Endothelial cell of umbilical vein (primary cell): ENCODE measurements around the gene EFHC1. TPM values are rescaled to one million over a fixed set of nuclear protein-coding genes. Genes with fewer than 3 reads are reported as not detected.

Experiments
- BruUV-seq: library from RNA; stranded (reverse); fragments of 400-500 nt; replicated peaks from 2 replicates; lab custom pipeline; 2021; lab: Mats Ljungman, UMichigan
- CTCF ChIA-PET: fragments of 300-600, 350-600 bp; sonication (Branson Sonifier 250); formaldehyde crosslinking; loops from one replicate; lab custom pipeline; 2021; ENCODE audit warnings: antibody characterized with exemption, inconsistent platforms; lab: Charles Lee
- POLR2A ChIA-PET: fragments of 300-600, 350-600 bp; sonication (Branson Sonifier 250); formaldehyde crosslinking; loops from one replicate; lab custom pipeline; 2021; ENCODE audit warnings: antibody characterized with exemption, inconsistent platforms; lab: Charles Lee
- DNase-seq: peaks from one replicate; pipeline ENCODE4 v3.0.0-alpha.2; 2011; ENCODE audit warnings: low read depth, low spot score
- FAIRE-seq: peaks from 2 replicates; lab custom pipeline; 2011; peaks lifted over from hg19 to GRCh38; lab: Jason Lieb, UNC
- H2AFZ ChIP-seq: 2 replicates; pipeline ENCODE4 v1.6.0; 2012; ENCODE audit warnings: low read depth, low read length, control low read depth, inconsistent platforms
- H3K27ac ChIP-seq: 2 replicates; pipeline ENCODE4 v1.5.1; 2011; ENCODE audit warnings: low read depth, mild to moderate bottlenecking, control low read depth, low read length, moderate library complexity; ENCODE audit not compliant: insufficient read depth
- H3K27me3 ChIP-seq, 2 experiments: 2 replicates each; pipeline versions ENCODE4 v1.6.0 to v1.6.1; 2011; ENCODE audit warnings: low read length in 2 of 2, mixed read lengths in 1 of 2; ENCODE audit not compliant: control insufficient read depth in 2 of 2, insufficient read depth in 2 of 2
- H3K36me3 ChIP-seq, 2 experiments: 2 replicates in 1 of 2; 3 replicates in 1 of 2; pipeline ENCODE4 v1.5.1; 2011; ENCODE audit warnings: low read length in 2 of 2, mild to moderate bottlenecking in 1 of 2, moderate library complexity in 1 of 2; ENCODE audit not compliant: control insufficient read depth in 2 of 2, insufficient read depth in 2 of 2; ENCODE audit errors: extremely low read depth in 1 of 2
- H3K4me1 ChIP-seq: 3 replicates; pipeline ENCODE4 v1.5.1; 2011; ENCODE audit warnings: mild to moderate bottlenecking, low read length; ENCODE audit not compliant: control insufficient read depth, insufficient read depth; ENCODE audit errors: extremely low read depth
- H3K4me2 ChIP-seq: 2 replicates; pipeline ENCODE4 v1.6.1; 2011; ENCODE audit warnings: low read length, control low read depth, mixed read lengths; ENCODE audit not compliant: insufficient read depth
- H3K4me3 ChIP-seq, 3 experiments: fragments of 200-600 bp in 1 of 3; sonication (generic), shearing (Covaris generic) in 1 of 3; replicated peaks in 1 of 3; 2 replicates each; pipeline ENCODE4 v1.5.1; 2011 to 2016; ENCODE audit warnings: control low read depth in 3 of 3, low read length in 3 of 3, mild to moderate bottlenecking in 2 of 3, inconsistent platforms in 1 of 3, low read depth in 1 of 3, moderate library complexity in 1 of 3; ENCODE audit not compliant: insufficient read depth in 1 of 3
- H3K79me2 ChIP-seq: 2 replicates; pipeline ENCODE4 v1.6.0; 2012; ENCODE audit warnings: low read length, inconsistent platforms; ENCODE audit not compliant: control insufficient read depth, insufficient read depth
- H3K9ac ChIP-seq: replicated peaks from 2 replicates; pipeline ENCODE3; 2011; ENCODE audit warnings: low read length, control low read depth; ENCODE audit not compliant: insufficient read depth; ENCODE audit errors: extremely low read depth
- H3K9me1 ChIP-seq: replicated peaks from 3 replicates; pipeline ENCODE4 v1.6.0; 2011; ENCODE audit warnings: mild to moderate bottlenecking, low read length; ENCODE audit not compliant: control insufficient read depth, insufficient read depth; ENCODE audit errors: extremely low read depth
- H3K9me3 ChIP-seq: replicated peaks from 2 replicates; pipeline ENCODE4 v1.5.1; 2012; ENCODE audit warnings: low read length, inconsistent platforms; ENCODE audit not compliant: control insufficient read depth, insufficient read depth
- H4K20me1 ChIP-seq: replicated peaks from 2 replicates; pipeline ENCODE3; 2011; ENCODE audit warnings: mild to moderate bottlenecking, low read length; ENCODE audit not compliant: control insufficient read depth, insufficient read depth; ENCODE audit errors: extremely low read depth
- EZH2 ChIP-seq: IDR thresholded peaks from 2 replicates; pipeline ENCODE4 v1.6.1; 2012; ENCODE audit warnings: borderline replicate concordance, low read depth, mild to moderate bottlenecking, moderate library complexity, low read length, inconsistent platforms; ENCODE audit not compliant: severe bottlenecking
- FOS ChIP-seq: IDR thresholded peaks from 2 replicates; pipeline ENCODE4 v1.6.1; 2011; ENCODE audit warnings: mild to moderate bottlenecking, low read length, moderate library complexity, borderline replicate concordance; ENCODE audit not compliant: insufficient read depth
- GATA2 ChIP-seq: IDR thresholded peaks from 2 replicates; pipeline ENCODE4 v1.7.0; 2011; ENCODE audit warnings: low read depth, mild to moderate bottlenecking, moderate library complexity, mixed read lengths, low read length; ENCODE audit not compliant: insufficient read length, insufficient read depth
- JUN ChIP-seq: IDR thresholded peaks from 2 replicates; pipeline ENCODE4 v1.6.1; 2011; ENCODE audit warnings: borderline replicate concordance, low read depth; ENCODE audit not compliant: insufficient read length, insufficient read depth
- MYC ChIP-seq: IDR thresholded peaks from one replicate; pipeline ENCODE4 v1.6.1; 2011; ENCODE audit warnings: mild to moderate bottlenecking, low read depth, low read length
- POLR2A ChIP-seq: IDR thresholded peaks from 2 replicates; pipeline ENCODE4 v1.6.1; 2012; ENCODE audit warnings: low read depth, mild to moderate bottlenecking, control low read depth, low read length
- POLR2AphosphoS5 ChIP-seq: IDR thresholded peaks from 2 replicates; pipeline ENCODE4 v1.6.1; 2012; ENCODE audit warnings: low read depth, mild to moderate bottlenecking, control low read depth, low read length, moderate library complexity; ENCODE audit not compliant: insufficient read depth
- dilution Hi-C: fragments of 300-500 bp; cut with MboI; formaldehyde crosslinking; loops from one replicate; pipeline ENCODE4 v1.15.0; 2019; ENCODE audit warnings: low sequenced_read_pairs; ENCODE audit not compliant: extremely low pct_ligation_motif_present
- intact Hi-C: fragments of 100-400 bp; cut with micrococcal nuclease; formaldehyde crosslinking; loops from one replicate; pipeline ENCODE4 v1.10.0; 2022
- polyA plus RNA-seq, 4 experiments: library from polyadenylated mRNA; depleted of rRNA in 3 of 4; stranded (reverse) in 3 of 4; unstranded in 1 of 4; fragments of >200 nt; gene quantifications; 2 replicates each; pipeline versions ENCODE4 v1.2.1 to v1.2.3, GENCODE V29; 2011 to 2012; ENCODE audit warnings: missing spikeins in 1 of 4
- total RNA-seq: library from RNA; stranded (reverse); gene quantifications from 2 replicates; pipeline ENCODE4 v1.2.3, GENCODE V29; 2021
- TF ChIP-seq, protein P1 (sequence below), 2 donors: IDR thresholded peaks; 1 replicate in 1 of 2; 2 replicates in 1 of 2; pipeline ENCODE4 v1.5.1; 2011; ENCODE audit warnings: low read length in 2 of 2, mild to moderate bottlenecking in 2 of 2, moderate library complexity in 2 of 2, control low read depth in 1 of 2, inconsistent platforms in 1 of 2, low read depth in 1 of 2; ENCODE audit not compliant: insufficient read depth in 1 of 2; ENCODE audit errors: extremely low read depth in 1 of 2
- TF ChIP-seq, protein P2 (sequence below): IDR thresholded peaks from 2 replicates; pipeline ENCODE4 v1.6.1; 2011; ENCODE audit not compliant: insufficient read depth, insufficient read length

The EFHC1 gene
- total and polyA plus RNA-seq, 2 donors (not counting 3 experiments of a cell fraction or from before 2014, with no cell fraction given) = 14.6 to 17.6 TPM

DNA sequence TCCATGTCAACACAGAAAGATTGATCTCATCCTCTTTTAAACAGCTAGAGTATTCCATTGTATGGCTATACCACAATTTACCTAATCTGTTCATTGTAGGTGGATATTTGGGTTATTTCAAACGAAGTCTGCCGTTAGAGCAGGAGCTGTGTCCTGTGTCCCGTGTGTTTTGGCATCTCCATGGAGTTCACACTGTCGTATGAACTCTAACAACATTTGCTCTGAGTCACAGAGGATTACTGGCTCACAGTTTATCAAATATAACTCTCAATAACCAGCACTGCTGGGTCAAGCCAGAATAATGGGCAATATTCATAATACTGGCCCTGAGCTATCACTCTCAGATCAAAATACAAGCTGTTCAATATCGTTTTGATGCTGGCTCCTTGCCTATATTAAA is 140.3 kb downstream of the EFHC1 start:
- Histone ChIP-seq H3K27me3 (no peaks in the 10 kb centered on the region), H2AFZ (no peak overlapping the region), H3K9me3 (no peaks in the 10 kb centered on the region), H3K4me2 (no peak overlapping the region), H3K79me2 (peaks cover 97% of the 10 kb centered on the region), H3K9ac (no peak overlapping the region), H3K36me3 (no peaks in the 10 kb centered on the region), H3K27ac (no peak overlapping the region), H3K9me1 (no peaks in the 10 kb centered on the region), H3K4me3 (no peak overlapping the region), H4K20me1 (no peaks in the 10 kb centered on the region), H3K4me1 (peaks cover 20% of the 10 kb centered on the region)
- dilution Hi-C loops = no loop called here
- FAIRE-seq = no peak
- no peak for DNase-seq
- intact Hi-C loops = no loop called here
- ChIA-PET CTCF (no interaction called here), POLR2A (no interaction called here)
- TF ChIP-seq GATA2 (no peak), FOS (no peak), MYC (no peak), JUN (no peak), EZH2 (no peak), POLR2A (no peak), POLR2AphosphoS5 (no peak)
- TF ChIP-seq, protein P1, sequence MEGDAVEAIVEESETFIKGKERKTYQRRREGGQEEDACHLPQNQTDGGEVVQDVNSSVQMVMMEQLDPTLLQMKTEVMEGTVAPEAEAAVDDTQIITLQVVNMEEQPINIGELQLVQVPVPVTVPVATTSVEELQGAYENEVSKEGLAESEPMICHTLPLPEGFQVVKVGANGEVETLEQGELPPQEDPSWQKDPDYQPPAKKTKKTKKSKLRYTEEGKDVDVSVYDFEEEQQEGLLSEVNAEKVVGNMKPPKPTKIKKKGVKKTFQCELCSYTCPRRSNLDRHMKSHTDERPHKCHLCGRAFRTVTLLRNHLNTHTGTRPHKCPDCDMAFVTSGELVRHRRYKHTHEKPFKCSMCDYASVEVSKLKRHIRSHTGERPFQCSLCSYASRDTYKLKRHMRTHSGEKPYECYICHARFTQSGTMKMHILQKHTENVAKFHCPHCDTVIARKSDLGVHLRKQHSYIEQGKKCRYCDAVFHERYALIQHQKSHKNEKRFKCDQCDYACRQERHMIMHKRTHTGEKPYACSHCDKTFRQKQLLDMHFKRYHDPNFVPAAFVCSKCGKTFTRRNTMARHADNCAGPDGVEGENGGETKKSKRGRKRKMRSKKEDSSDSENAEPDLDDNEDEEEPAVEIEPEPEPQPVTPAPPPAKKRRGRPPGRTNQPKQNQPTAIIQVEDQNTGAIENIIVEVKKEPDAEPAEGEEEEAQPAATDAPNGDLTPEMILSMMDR (IDR thresholded peaks at IDR 0.05; ENCODE audit: extremely low read depth in 1 of 2, insufficient read depth in 1 of 2, low read depth in 1 of 2, low read length in 2 of 2) = no peak
- TF ChIP-seq, protein P2, sequence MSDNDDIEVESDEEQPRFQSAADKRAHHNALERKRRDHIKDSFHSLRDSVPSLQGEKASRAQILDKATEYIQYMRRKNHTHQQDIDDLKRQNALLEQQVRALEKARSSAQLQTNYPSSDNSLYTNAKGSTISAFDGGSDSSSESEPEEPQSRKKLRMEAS = no peak
- BruUV-seq = no TSS peak
